Prostate gland (tissue), 2 donors: ENCODE data around the gene MGAT5.

Experiments
- POLR2A ChIP-seq: fragments of 450-650 bp; IDR thresholded peaks from one replicate; pipeline ENCODE4 v1.6.1; 2016; ENCODE audit warnings: antibody characterized with exemption, mild to moderate bottlenecking
- TF ChIP-seq, protein P1 (sequence below), 4 experiments: fragments of 200-600 bp in 2 of 4; fragments of 450-650 bp in 2 of 4; sonication (generic) in 2 of 4; IDR thresholded peaks; 1 replicate in 3 of 4; 2 replicates in 1 of 4; pipeline ENCODE4 v1.5.1; 2016 to 2019; ENCODE audit warnings: antibody characterized with exemption in 4 of 4, mild to moderate bottlenecking in 2 of 4, moderate library complexity in 2 of 4

- TF ChIP-seq, protein P1, sequence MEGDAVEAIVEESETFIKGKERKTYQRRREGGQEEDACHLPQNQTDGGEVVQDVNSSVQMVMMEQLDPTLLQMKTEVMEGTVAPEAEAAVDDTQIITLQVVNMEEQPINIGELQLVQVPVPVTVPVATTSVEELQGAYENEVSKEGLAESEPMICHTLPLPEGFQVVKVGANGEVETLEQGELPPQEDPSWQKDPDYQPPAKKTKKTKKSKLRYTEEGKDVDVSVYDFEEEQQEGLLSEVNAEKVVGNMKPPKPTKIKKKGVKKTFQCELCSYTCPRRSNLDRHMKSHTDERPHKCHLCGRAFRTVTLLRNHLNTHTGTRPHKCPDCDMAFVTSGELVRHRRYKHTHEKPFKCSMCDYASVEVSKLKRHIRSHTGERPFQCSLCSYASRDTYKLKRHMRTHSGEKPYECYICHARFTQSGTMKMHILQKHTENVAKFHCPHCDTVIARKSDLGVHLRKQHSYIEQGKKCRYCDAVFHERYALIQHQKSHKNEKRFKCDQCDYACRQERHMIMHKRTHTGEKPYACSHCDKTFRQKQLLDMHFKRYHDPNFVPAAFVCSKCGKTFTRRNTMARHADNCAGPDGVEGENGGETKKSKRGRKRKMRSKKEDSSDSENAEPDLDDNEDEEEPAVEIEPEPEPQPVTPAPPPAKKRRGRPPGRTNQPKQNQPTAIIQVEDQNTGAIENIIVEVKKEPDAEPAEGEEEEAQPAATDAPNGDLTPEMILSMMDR (IDR thresholded peaks at IDR 0.05): no peak
- no peak for TF ChIP-seq POLR2A
Measured at GRCh38 chr2:134359367-134360081, 105.7 kb downstream of the MGAT5 start.
